ENCODE data around the gene HOXC6. TPM values are rescaled to one million over a fixed set of nuclear protein-coding genes. Genes with fewer than 3 reads are reported as not detected.
"Not testable (repeated sequence)": the region's sequence is repeated elsewhere in the genome, so short reads cannot be mapped to it uniquely, and the experiment has no call there.

The HOXC6 gene
- total and polyA plus RNA-seq, 2 donors, result 0.72 to 1.5 TPM

DNA sequence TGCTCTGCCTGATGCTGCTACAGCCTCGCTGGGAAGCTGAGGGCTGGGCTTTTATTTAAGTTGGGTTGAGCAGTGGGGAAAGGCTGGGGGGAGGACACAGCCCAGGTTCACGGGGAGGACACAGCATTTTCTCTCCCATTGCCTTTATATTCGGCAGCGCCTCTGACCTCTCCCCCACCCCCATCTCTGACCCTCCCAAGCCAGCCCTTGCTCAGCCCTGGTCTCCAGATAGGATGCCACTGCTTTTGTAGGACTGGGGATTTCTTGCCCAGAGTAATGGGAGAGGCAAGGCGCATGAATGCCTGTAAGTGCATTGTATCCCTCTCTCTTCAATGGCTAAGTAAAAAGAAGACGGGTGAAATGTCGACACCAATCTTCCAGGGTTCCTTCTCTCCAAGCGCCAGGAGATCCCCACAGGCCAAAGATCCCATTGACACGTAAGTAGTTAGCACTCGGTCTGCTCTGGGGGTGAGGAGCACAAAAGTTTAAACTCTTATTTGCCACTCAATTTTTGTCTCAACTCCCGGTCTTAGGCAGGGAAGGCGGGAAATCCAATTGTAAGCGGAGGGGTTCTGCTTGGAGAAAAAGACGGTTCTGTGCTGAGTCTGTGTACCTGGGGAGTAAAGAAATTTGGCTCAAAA, 30.0 kb downstream of the HOXC6 start:
- WGBS, result 51% methylated on average over 14 of the region's 14 CpGs
- Histone ChIP-seq H3K4me3 (ENCODE audit: low read depth, low read length) (no peak overlapping the region), H3K27ac (ENCODE audit: low read depth) (no peak overlapping the region), H3K36me3 (ENCODE audit: insufficient read depth) (no peaks in the 10 kb centered on the region), H3K4me1 (ENCODE audit: insufficient read depth) (peaks cover 3% of the 10 kb centered on the region)
- no peak for DNase-seq (ENCODE audit: extremely low spot score)

- WGBS, result 48% methylated on average over 7 of the region's 7 CpGs
- Histone ChIP-seq H3K36me3 (ENCODE audit: insufficient read depth) (no peaks in the 10 kb centered on the region), H3K4me3 (ENCODE audit: low read depth, low read length) (no peak overlapping the region), H3K27ac (ENCODE audit: low read depth) (no peak overlapping the region), H3K4me1 (ENCODE audit: insufficient read depth) (peaks cover 2% of the 10 kb centered on the region)
- no peak for DNase-seq (ENCODE audit: extremely low spot score)
Observed at GRCh38 chr12:54059668-54060067, 31.4 kb downstream of the HOXC6 start.

GRCh38 chr12:54060174-54060974, 32.1 kb downstream of the HOXC6 start:
- Histone ChIP-seq H3K27ac (ENCODE audit: low read depth) (no peak overlapping the region), H3K36me3 (ENCODE audit: insufficient read depth) (no peaks in the 10 kb centered on the region), H3K4me3 (ENCODE audit: low read depth, low read length) (no peak overlapping the region), H3K4me1 (ENCODE audit: insufficient read depth) (peaks cover 2% of the 10 kb centered on the region)
- 39% methylated on average over 38 of the region's 38 CpGs for WGBS
- DNase-seq (ENCODE audit: extremely low spot score), result no peak

- WGBS, result 49% methylated on average over 7 of the region's 7 CpGs
- Histone ChIP-seq H3K36me3 (ENCODE audit: insufficient read depth) (no peaks in the 10 kb centered on the region), H3K4me1 (ENCODE audit: insufficient read depth) (peaks cover 2% of the 10 kb centered on the region), H3K4me3 (ENCODE audit: low read depth, low read length) (no peak overlapping the region), H3K27ac (ENCODE audit: low read depth) (no peak overlapping the region)
- no peak for DNase-seq (ENCODE audit: extremely low spot score)
Observed at GRCh38 chr12:54060975-54061778, 32.9 kb downstream of the HOXC6 start.

- no peak overlapping the region for H3K4me3 ChIP-seq (ENCODE audit: low read depth, low read length)
- DNase-seq (ENCODE audit: extremely low spot score), result no peak
- no peaks in the 10 kb centered on the region for H3K36me3 ChIP-seq (ENCODE audit: insufficient read depth)
- H3K27ac ChIP-seq (ENCODE audit: low read depth), result no peak overlapping the region
- H3K4me1 ChIP-seq (ENCODE audit: insufficient read depth), result no peaks in the 10 kb centered on the region
Observed at GRCh38 chr12:54065677-54066076, 37.4 kb downstream of the HOXC6 start.

DNA sequence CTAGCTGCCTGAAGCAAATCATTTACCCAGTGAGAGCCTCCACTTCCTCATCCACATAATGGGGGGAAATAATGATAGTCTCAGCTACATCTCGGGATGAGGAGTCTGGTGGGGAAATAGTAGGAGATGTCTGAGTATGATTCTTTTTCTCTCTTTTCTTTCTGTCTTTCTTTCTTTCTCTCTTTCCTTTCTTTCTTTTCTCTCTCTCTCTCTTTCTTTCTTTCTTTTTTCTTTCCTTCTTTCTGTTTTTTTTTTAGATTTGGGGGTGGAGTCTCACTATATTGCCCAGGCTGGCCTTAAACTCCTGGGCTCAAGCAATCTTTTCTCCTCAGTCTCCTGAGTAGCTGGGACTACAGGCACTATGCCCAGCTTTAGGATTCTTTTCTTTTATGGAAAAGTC, 38.2 kb downstream of the HOXC6 start:
- no peak overlapping the region for H3K4me3 ChIP-seq (ENCODE audit: low read depth, low read length)
- H3K4me1 ChIP-seq (ENCODE audit: insufficient read depth), result no peaks in the 10 kb centered on the region
- DNase-seq (ENCODE audit: extremely low spot score), result no peak
- WGBS, result 77% methylated on average over 1 of the region's 1 CpG
- H3K36me3 ChIP-seq (ENCODE audit: insufficient read depth), result no peaks in the 10 kb centered on the region
- H3K27ac ChIP-seq (ENCODE audit: low read depth), result no peak overlapping the region

DNA sequence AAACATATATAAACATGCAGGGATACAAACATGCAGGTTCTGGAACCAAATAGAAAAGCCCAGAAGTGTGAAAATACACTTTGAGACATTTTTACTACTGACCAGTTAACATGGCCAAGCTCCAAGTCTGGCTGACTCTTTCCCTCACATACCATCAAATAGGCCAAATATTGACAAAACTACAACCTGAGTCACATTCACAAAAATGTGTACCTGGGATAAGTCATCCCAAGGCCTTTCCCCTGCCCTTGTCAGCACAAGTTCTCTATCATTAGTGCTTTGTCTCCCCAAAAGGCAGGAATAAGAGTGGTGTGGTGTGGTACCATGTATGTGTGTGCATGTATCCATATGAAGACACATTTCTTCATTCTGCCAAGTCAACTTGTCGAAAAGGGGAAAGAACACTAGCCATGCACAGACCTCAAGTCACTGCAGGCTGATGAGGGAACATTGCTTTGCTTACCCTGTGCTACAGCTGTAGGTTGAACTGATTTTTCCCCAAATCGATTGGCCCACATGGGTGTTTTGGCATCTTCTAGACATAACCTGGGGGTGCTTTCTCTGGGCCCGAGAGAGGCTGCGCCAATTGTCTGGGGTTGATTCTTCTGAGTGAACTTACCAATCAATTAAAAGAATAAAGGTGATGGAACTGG, 40.3 kb downstream of the HOXC6 start:
- H3K4me1 ChIP-seq (ENCODE audit: insufficient read depth), result no peaks in the 10 kb centered on the region
- WGBS, result 91% methylated on average over 4 of the region's 4 CpGs
- no peak overlapping the region for H3K4me3 ChIP-seq (ENCODE audit: low read depth, low read length)
- H3K27ac ChIP-seq (ENCODE audit: low read depth), result no peak overlapping the region
- no peaks in the 10 kb centered on the region for H3K36me3 ChIP-seq (ENCODE audit: insufficient read depth)
- DNase-seq (ENCODE audit: extremely low spot score), result no peak

DNA sequence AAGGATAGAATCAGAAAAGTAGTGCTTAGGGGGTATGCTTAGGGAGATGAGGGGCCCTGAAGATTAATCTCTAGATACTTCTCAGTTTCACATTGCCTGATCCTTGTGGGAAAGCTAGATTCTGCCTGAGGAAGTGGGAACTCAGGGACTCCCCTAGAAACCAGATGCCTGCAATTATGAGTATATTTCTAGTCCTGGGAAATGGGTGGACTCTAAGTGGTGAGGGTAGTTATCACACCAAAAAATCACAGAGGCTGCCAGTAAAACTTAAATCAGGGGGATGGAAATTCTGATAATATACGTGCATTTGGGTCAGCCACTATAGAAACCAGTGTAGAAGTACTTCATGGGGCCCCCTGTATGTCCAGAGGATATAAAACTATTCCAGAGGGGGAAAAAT, 43.7 kb downstream of the HOXC6 start:
- Histone ChIP-seq H3K36me3 (ENCODE audit: insufficient read depth) (no peaks in the 10 kb centered on the region), H3K4me3 (ENCODE audit: low read depth, low read length) (no peak overlapping the region), H3K27ac (ENCODE audit: low read depth) (no peak overlapping the region), H3K4me1 (ENCODE audit: insufficient read depth) (no peaks in the 10 kb centered on the region)
- WGBS, result 38% methylated on average over 1 of the region's 1 CpG
- DNase-seq (ENCODE audit: extremely low spot score), result no peak

DNA sequence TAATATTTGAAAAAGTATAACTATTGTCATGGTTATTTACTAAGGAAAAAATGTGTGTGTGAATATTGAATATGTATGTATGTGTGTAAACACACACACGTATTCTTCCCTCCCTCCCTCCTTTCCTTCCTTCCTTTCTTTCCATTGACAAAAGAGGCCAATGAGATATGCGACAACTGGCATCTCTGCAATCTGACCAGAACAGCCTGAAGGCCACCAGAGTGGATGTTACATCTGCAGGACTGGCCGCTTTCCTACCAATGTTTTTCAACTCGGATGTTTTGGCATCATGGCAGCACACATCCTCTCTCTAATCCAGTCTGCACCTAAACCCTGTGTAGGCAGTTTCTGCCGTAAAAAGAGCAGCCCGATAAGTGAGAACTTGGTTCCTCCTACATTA, 46.1 kb downstream of the HOXC6 start:
- Histone ChIP-seq H3K27ac (ENCODE audit: low read depth) (no peak overlapping the region), H3K4me3 (ENCODE audit: low read depth, low read length) (no peak overlapping the region), H3K4me1 (ENCODE audit: insufficient read depth) (no peaks in the 10 kb centered on the region), H3K36me3 (ENCODE audit: insufficient read depth) (no peaks in the 10 kb centered on the region)
- 77% methylated on average over 6 of the region's 6 CpGs for WGBS
- DNase-seq (ENCODE audit: extremely low spot score), result no peak

GRCh38 chr12:54075409-54075808, 47.2 kb downstream of the HOXC6 start:
- DNase-seq (ENCODE audit: extremely low spot score), result no peak
- Histone ChIP-seq H3K4me3 (ENCODE audit: low read depth, low read length) (no peak overlapping the region), H3K36me3 (ENCODE audit: insufficient read depth) (no peaks in the 10 kb centered on the region), H3K4me1 (ENCODE audit: insufficient read depth) (no peaks in the 10 kb centered on the region), H3K27ac (ENCODE audit: low read depth) (no peak overlapping the region)
- 43% methylated on average over 6 of the region's 6 CpGs for WGBS

DNA sequence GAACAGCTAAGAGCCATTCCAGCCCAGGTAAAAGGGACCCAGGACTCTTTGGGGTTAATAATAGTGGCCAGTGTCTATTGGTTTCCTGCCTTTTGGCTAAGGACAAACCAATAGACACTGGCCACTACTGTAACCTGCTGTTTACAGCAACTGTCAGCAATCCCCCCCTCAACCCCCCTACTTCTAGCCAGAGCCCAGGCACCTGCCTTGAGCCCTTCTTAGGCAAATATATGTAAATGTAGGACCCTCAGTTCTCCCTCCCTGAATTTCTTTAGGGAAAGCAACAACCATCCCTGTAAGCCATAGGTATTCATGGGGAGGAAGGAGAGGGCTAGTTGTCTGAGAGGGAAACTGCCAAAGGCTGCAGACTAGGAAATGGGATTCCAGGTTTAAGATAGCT, 47.7 kb downstream of the HOXC6 start:
- no peaks in the 10 kb centered on the region for H3K36me3 ChIP-seq (ENCODE audit: insufficient read depth)
- H3K27ac ChIP-seq (ENCODE audit: low read depth), result no peak overlapping the region
- no peak overlapping the region for H3K4me3 ChIP-seq (ENCODE audit: low read depth, low read length)

GRCh38 chr12:54077843-54078242, 49.6 kb downstream of the HOXC6 start:
- not testable (repeated sequence) for DNase-seq (ENCODE audit: extremely low spot score); H3K4me1 ChIP-seq (ENCODE audit: insufficient read depth); H3K27ac ChIP-seq (ENCODE audit: low read depth); H3K4me3 ChIP-seq (ENCODE audit: low read depth, low read length); H3K36me3 ChIP-seq (ENCODE audit: insufficient read depth)
- WGBS, result 74% methylated on average over 10 of the region's 10 CpGs

More for the DNA sequence above, 47.7 kb downstream of the HOXC6 start:
- DNase-seq (ENCODE audit: extremely low spot score), result no peak
- no peaks in the 10 kb centered on the region for H3K4me1 ChIP-seq (ENCODE audit: insufficient read depth)

- not testable (repeated sequence) for H3K4me3 ChIP-seq (ENCODE audit: low read depth, low read length); H3K27ac ChIP-seq (ENCODE audit: low read depth); DNase-seq (ENCODE audit: extremely low spot score); H3K4me1 ChIP-seq (ENCODE audit: insufficient read depth); H3K36me3 ChIP-seq (ENCODE audit: insufficient read depth)
- WGBS, result 65% methylated on average over 9 of the region's 9 CpGs
Observed at GRCh38 chr12:54079115-54079514, 50.9 kb downstream of the HOXC6 start.

All from urinary bladder (tissue), 4 donors.